HepG2 (cell line): Measurements from ENCODE around the gene ARHGAP33.

ENCODE experiments used
- ARID2 ChIP-seq: sonication (generic); formaldehyde crosslinking; IDR thresholded peaks from 2 replicates; pipeline ENCODE4 v1.8.1; 2022; ENCODE audit warnings: mild to moderate bottlenecking, missing genetic modification reagents, borderline replicate concordance
- EZH2 ChIP-seq: conservative IDR thresholded peaks from 2 replicates; pipeline ENCODE4 v1.6.1; 2012; ENCODE audit warnings: mild to moderate bottlenecking, low read depth, low read length, moderate library complexity
- GTF2F1 ChIP-seq: fragments of 150-350 bp; IDR thresholded peaks from 2 replicates; pipeline ENCODE4 v1.6.1; 2014; ENCODE audit warnings: low read length
- MAZ ChIP-seq, 2 experiments: sonication (generic) in 1 of 2; formaldehyde crosslinking in 1 of 2; IDR thresholded peaks; 2 replicates each; pipeline versions ENCODE4 v1.5.0 to v1.6.1; 2012 to 2020; ENCODE audit warnings: low read depth in 2 of 2, mild to moderate bottlenecking in 2 of 2, borderline replicate concordance in 1 of 2, improper control_type of control experiment in 1 of 2, low read length in 1 of 2, missing genetic modification reagents in 1 of 2, moderate library complexity in 1 of 2
- MXD1 ChIP-seq: sonication (generic); formaldehyde crosslinking; IDR thresholded peaks from 2 replicates; pipeline ENCODE4 v1.4.0; 2020; ENCODE audit warnings: mild to moderate bottlenecking, missing genetic modification reagents
- SP1 ChIP-seq, 2 experiments: fragments of 450-650 bp in 1 of 2; sonication (generic) in 1 of 2; formaldehyde crosslinking in 1 of 2; IDR thresholded peaks; 2 replicates each; pipeline versions ENCODE4 v1.4.0 to v1.6.1; 2016 to 2020; ENCODE audit warnings: missing genetic modification reagents in 1 of 2
- ZNF317 ChIP-seq: sonication (generic); formaldehyde crosslinking; IDR thresholded peaks from 2 replicates; pipeline ENCODE4 v1.5.0; 2020; ENCODE audit warnings: mild to moderate bottlenecking, missing genetic modification reagents
- ZNF839 ChIP-seq: sonication (generic); formaldehyde crosslinking; IDR thresholded peaks from 2 replicates; pipeline ENCODE4 v1.4.0; 2020; ENCODE audit warnings: missing genetic modification reagents, mild to moderate bottlenecking, borderline replicate concordance
- TF ChIP-seq, protein P1 (sequence below): sonication (generic); formaldehyde crosslinking; IDR thresholded peaks from 2 replicates; pipeline ENCODE4 v1.4.0; 2020; ENCODE audit warnings: missing genetic modification reagents
- TF ChIP-seq, protein P2 (sequence below): sonication (generic); formaldehyde crosslinking; IDR thresholded peaks from 2 replicates; pipeline ENCODE4 v1.5.0; 2020; ENCODE audit warnings: mild to moderate bottlenecking, missing genetic modification reagents, moderate library complexity

DNA sequence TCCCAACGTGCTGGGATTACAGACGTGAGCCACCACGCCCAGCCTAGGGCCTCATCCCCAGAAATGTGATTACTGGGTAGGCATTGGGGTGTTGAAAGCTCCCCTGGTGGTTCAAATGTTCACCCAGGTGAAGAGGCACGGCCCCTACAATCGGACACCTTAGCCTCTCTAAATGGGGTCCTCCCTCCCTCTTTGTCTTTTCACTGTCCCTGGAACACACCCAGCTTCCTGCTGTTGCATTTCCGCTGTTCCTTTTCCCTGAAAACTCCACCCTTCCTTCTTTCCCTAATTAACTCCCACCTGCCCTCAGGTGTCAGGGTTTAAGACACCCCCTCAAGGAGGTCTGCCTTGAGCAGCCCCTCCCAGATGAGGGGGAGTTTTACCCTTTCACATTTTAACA lies 40.9 kb downstream of the ARHGAP33 start:
- TF ChIP-seq, protein P1, sequence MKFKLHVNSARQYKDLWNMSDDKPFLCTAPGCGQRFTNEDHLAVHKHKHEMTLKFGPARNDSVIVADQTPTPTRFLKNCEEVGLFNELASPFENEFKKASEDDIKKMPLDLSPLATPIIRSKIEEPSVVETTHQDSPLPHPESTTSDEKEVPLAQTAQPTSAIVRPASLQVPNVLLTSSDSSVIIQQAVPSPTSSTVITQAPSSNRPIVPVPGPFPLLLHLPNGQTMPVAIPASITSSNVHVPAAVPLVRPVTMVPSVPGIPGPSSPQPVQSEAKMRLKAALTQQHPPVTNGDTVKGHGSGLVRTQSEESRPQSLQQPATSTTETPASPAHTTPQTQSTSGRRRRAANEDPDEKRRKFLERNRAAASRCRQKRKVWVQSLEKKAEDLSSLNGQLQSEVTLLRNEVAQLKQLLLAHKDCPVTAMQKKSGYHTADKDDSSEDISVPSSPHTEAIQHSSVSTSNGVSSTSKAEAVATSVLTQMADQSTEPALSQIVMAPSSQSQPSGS (CRISPR knock-in tag), result no peak
- TF ChIP-seq ZNF839 (CRISPR knock-in tag) (no peak), EZH2 (no peak), MAZ (IDR thresholded peaks at IDR 0.05; ENCODE audit: borderline replicate concordance, low read depth, low read length) (no peak), MAZ (CRISPR knock-in tag; IDR thresholded peaks at IDR 0.05; ENCODE audit: low read depth) (no peak), ZNF317 (CRISPR knock-in tag) (no peak), ARID2 (CRISPR knock-in tag) (no peak), MXD1 (CRISPR knock-in tag) (no peak), GTF2F1 (no peak), SP1 (IDR thresholded peaks at IDR 0.05) (no peak), SP1 (CRISPR knock-in tag; IDR thresholded peaks at IDR 0.05) (no peak)
- TF ChIP-seq, protein P2, sequence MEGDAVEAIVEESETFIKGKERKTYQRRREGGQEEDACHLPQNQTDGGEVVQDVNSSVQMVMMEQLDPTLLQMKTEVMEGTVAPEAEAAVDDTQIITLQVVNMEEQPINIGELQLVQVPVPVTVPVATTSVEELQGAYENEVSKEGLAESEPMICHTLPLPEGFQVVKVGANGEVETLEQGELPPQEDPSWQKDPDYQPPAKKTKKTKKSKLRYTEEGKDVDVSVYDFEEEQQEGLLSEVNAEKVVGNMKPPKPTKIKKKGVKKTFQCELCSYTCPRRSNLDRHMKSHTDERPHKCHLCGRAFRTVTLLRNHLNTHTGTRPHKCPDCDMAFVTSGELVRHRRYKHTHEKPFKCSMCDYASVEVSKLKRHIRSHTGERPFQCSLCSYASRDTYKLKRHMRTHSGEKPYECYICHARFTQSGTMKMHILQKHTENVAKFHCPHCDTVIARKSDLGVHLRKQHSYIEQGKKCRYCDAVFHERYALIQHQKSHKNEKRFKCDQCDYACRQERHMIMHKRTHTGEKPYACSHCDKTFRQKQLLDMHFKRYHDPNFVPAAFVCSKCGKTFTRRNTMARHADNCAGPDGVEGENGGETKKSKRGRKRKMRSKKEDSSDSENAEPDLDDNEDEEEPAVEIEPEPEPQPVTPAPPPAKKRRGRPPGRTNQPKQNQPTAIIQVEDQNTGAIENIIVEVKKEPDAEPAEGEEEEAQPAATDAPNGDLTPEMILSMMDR (CRISPR knock-in tag), result no peak
